Endothelial cell of umbilical vein (primary cell): ENCODE results near the gene RBM5. TPM values are rescaled to one million over a fixed set of nuclear protein-coding genes. Genes with fewer than 3 reads are reported as not detected.

Source experiments
- BruUV-seq: library from RNA; stranded (reverse); fragments of 400-500 nt; replicated peaks from 2 replicates; lab custom pipeline; 2021; lab: Mats Ljungman, UMichigan
- CTCF ChIA-PET: fragments of 300-600, 350-600 bp; sonication (Branson Sonifier 250); formaldehyde crosslinking; loops from one replicate; lab custom pipeline; 2021; ENCODE audit warnings: antibody characterized with exemption, inconsistent platforms; lab: Charles Lee
- POLR2A ChIA-PET: fragments of 300-600, 350-600 bp; sonication (Branson Sonifier 250); formaldehyde crosslinking; loops from one replicate; lab custom pipeline; 2021; ENCODE audit warnings: antibody characterized with exemption, inconsistent platforms; lab: Charles Lee
- DNase-seq: peaks from one replicate; pipeline ENCODE4 v3.0.0-alpha.2; 2011; ENCODE audit warnings: low read depth, low spot score
- FAIRE-seq: peaks from 2 replicates; lab custom pipeline; 2011; peaks lifted over from hg19 to GRCh38; lab: Jason Lieb, UNC
- H2AFZ ChIP-seq: 2 replicates; pipeline ENCODE4 v1.6.0; 2012; ENCODE audit warnings: low read depth, low read length, control low read depth, inconsistent platforms
- H3K27ac ChIP-seq: 2 replicates; pipeline ENCODE4 v1.5.1; 2011; ENCODE audit warnings: low read depth, mild to moderate bottlenecking, control low read depth, low read length, moderate library complexity; ENCODE audit not compliant: insufficient read depth
- H3K27me3 ChIP-seq, 2 experiments: 2 replicates each; pipeline versions ENCODE4 v1.6.0 to v1.6.1; 2011; ENCODE audit warnings: low read length in 2 of 2, mixed read lengths in 1 of 2; ENCODE audit not compliant: control insufficient read depth in 2 of 2, insufficient read depth in 2 of 2
- H3K36me3 ChIP-seq, 2 experiments: 2 replicates in 1 of 2; 3 replicates in 1 of 2; pipeline ENCODE4 v1.5.1; 2011; ENCODE audit warnings: low read length in 2 of 2, mild to moderate bottlenecking in 1 of 2, moderate library complexity in 1 of 2; ENCODE audit not compliant: control insufficient read depth in 2 of 2, insufficient read depth in 2 of 2; ENCODE audit errors: extremely low read depth in 1 of 2
- H3K4me1 ChIP-seq: 3 replicates; pipeline ENCODE4 v1.5.1; 2011; ENCODE audit warnings: mild to moderate bottlenecking, low read length; ENCODE audit not compliant: control insufficient read depth, insufficient read depth; ENCODE audit errors: extremely low read depth
- H3K4me2 ChIP-seq: 2 replicates; pipeline ENCODE4 v1.6.1; 2011; ENCODE audit warnings: low read length, control low read depth, mixed read lengths; ENCODE audit not compliant: insufficient read depth
- H3K4me3 ChIP-seq, 3 experiments: fragments of 200-600 bp in 1 of 3; sonication (generic), shearing (Covaris generic) in 1 of 3; replicated peaks in 1 of 3; 2 replicates each; pipeline ENCODE4 v1.5.1; 2011 to 2016; ENCODE audit warnings: control low read depth in 3 of 3, low read length in 3 of 3, mild to moderate bottlenecking in 2 of 3, inconsistent platforms in 1 of 3, low read depth in 1 of 3, moderate library complexity in 1 of 3; ENCODE audit not compliant: insufficient read depth in 1 of 3
- H3K79me2 ChIP-seq: 2 replicates; pipeline ENCODE4 v1.6.0; 2012; ENCODE audit warnings: low read length, inconsistent platforms; ENCODE audit not compliant: control insufficient read depth, insufficient read depth
- H3K9ac ChIP-seq: replicated peaks from 2 replicates; pipeline ENCODE3; 2011; ENCODE audit warnings: low read length, control low read depth; ENCODE audit not compliant: insufficient read depth; ENCODE audit errors: extremely low read depth
- H3K9me1 ChIP-seq: replicated peaks from 3 replicates; pipeline ENCODE4 v1.6.0; 2011; ENCODE audit warnings: mild to moderate bottlenecking, low read length; ENCODE audit not compliant: control insufficient read depth, insufficient read depth; ENCODE audit errors: extremely low read depth
- H3K9me3 ChIP-seq: replicated peaks from 2 replicates; pipeline ENCODE4 v1.5.1; 2012; ENCODE audit warnings: low read length, inconsistent platforms; ENCODE audit not compliant: control insufficient read depth, insufficient read depth
- H4K20me1 ChIP-seq: replicated peaks from 2 replicates; pipeline ENCODE3; 2011; ENCODE audit warnings: mild to moderate bottlenecking, low read length; ENCODE audit not compliant: control insufficient read depth, insufficient read depth; ENCODE audit errors: extremely low read depth
- CTCF ChIP-seq, 2 donors: IDR thresholded peaks; 1 replicate in 1 of 2; 2 replicates in 1 of 2; pipeline ENCODE4 v1.5.1; 2011; ENCODE audit warnings: low read length in 2 of 2, mild to moderate bottlenecking in 2 of 2, moderate library complexity in 2 of 2, control low read depth in 1 of 2, inconsistent platforms in 1 of 2, low read depth in 1 of 2; ENCODE audit not compliant: insufficient read depth in 1 of 2; ENCODE audit errors: extremely low read depth in 1 of 2
- EZH2 ChIP-seq: IDR thresholded peaks from 2 replicates; pipeline ENCODE4 v1.6.1; 2012; ENCODE audit warnings: borderline replicate concordance, low read depth, mild to moderate bottlenecking, moderate library complexity, low read length, inconsistent platforms; ENCODE audit not compliant: severe bottlenecking
- FOS ChIP-seq: IDR thresholded peaks from 2 replicates; pipeline ENCODE4 v1.6.1; 2011; ENCODE audit warnings: mild to moderate bottlenecking, low read length, moderate library complexity, borderline replicate concordance; ENCODE audit not compliant: insufficient read depth
- GATA2 ChIP-seq: IDR thresholded peaks from 2 replicates; pipeline ENCODE4 v1.7.0; 2011; ENCODE audit warnings: low read depth, mild to moderate bottlenecking, moderate library complexity, mixed read lengths, low read length; ENCODE audit not compliant: insufficient read length, insufficient read depth
- JUN ChIP-seq: IDR thresholded peaks from 2 replicates; pipeline ENCODE4 v1.6.1; 2011; ENCODE audit warnings: borderline replicate concordance, low read depth; ENCODE audit not compliant: insufficient read length, insufficient read depth
- MAX ChIP-seq: IDR thresholded peaks from 2 replicates; pipeline ENCODE4 v1.6.1; 2011; ENCODE audit not compliant: insufficient read depth, insufficient read length
- MYC ChIP-seq: IDR thresholded peaks from one replicate; pipeline ENCODE4 v1.6.1; 2011; ENCODE audit warnings: mild to moderate bottlenecking, low read depth, low read length
- POLR2A ChIP-seq: IDR thresholded peaks from 2 replicates; pipeline ENCODE4 v1.6.1; 2012; ENCODE audit warnings: low read depth, mild to moderate bottlenecking, control low read depth, low read length
- POLR2AphosphoS5 ChIP-seq: IDR thresholded peaks from 2 replicates; pipeline ENCODE4 v1.6.1; 2012; ENCODE audit warnings: low read depth, mild to moderate bottlenecking, control low read depth, low read length, moderate library complexity; ENCODE audit not compliant: insufficient read depth
- dilution Hi-C: fragments of 300-500 bp; cut with MboI; formaldehyde crosslinking; loops from one replicate; pipeline ENCODE4 v1.15.0; 2019; ENCODE audit warnings: low sequenced_read_pairs; ENCODE audit not compliant: extremely low pct_ligation_motif_present
- intact Hi-C: fragments of 100-400 bp; cut with micrococcal nuclease; formaldehyde crosslinking; loops from one replicate; pipeline ENCODE4 v1.10.0; 2022
- polyA plus RNA-seq, 4 experiments: library from polyadenylated mRNA; depleted of rRNA in 3 of 4; stranded (reverse) in 3 of 4; unstranded in 1 of 4; fragments of >200 nt; gene quantifications; 2 replicates each; pipeline versions ENCODE4 v1.2.1 to v1.2.3, GENCODE V29; 2011 to 2012; ENCODE audit warnings: missing spikeins in 1 of 4
- total RNA-seq: library from RNA; stranded (reverse); gene quantifications from 2 replicates; pipeline ENCODE4 v1.2.3, GENCODE V29; 2021

RBM5 gene
- total and polyA plus RNA-seq, 2 donors (not counting 3 experiments of a cell fraction or from before 2014, with no cell fraction given) = 190 to 218 TPM

- CTCF ChIA-PET = interaction anchor here (1.1 to 3.3 kb wide), 3 partner anchors 10 to 50 kb away, joined by 4 to 14 read pairs (median 5); no protein-coding TSS in a partner anchor
- Histone ChIP-seq H3K4me3 (no peak overlapping the region), H3K79me2 (no peaks in the 10 kb centered on the region), H3K36me3 (no peaks in the 10 kb centered on the region), H3K9me1 (no peaks in the 10 kb centered on the region), H3K4me1 (peaks cover 26% of the 10 kb centered on the region), H4K20me1 (no peaks in the 10 kb centered on the region), H3K9me3 (no peaks in the 10 kb centered on the region), H3K9ac (no peak overlapping the region), H3K4me2 (no peak overlapping the region), H3K27me3 (no peaks in the 10 kb centered on the region), H3K27ac (no peak overlapping the region), H2AFZ (no peak overlapping the region)
- intact Hi-C loops (loop anchor here (2.0 to 5.0 kb wide), 2 partner anchors 19 to 48 kb away; no protein-coding TSS in a partner anchor), dilution Hi-C loops (no loop called here)
- POLR2A ChIA-PET = no interaction called here
- FAIRE-seq (no peak), DNase-seq (no peak)
- BruUV-seq = no TSS peak
- no peak for TF ChIP-seq GATA2
Observed at GRCh38 chr3:50139308-50139707, 50.6 kb downstream of the RBM5 start.

- Histone ChIP-seq H3K4me3 (no peak overlapping the region), H3K27ac (no peak overlapping the region), H3K9me1 (no peaks in the 10 kb centered on the region), H4K20me1 (no peaks in the 10 kb centered on the region), H3K4me1 (peaks cover 26% of the 10 kb centered on the region), H3K27me3 (no peaks in the 10 kb centered on the region), H2AFZ (no peak overlapping the region), H3K9me3 (no peaks in the 10 kb centered on the region), H3K79me2 (no peaks in the 10 kb centered on the region), H3K36me3 (no peaks in the 10 kb centered on the region), H3K9ac (no peak overlapping the region), H3K4me2 (no peak overlapping the region)
- FAIRE-seq = no peak
- ChIA-PET CTCF (interaction anchor here (1.1 to 2.2 kb wide), 2 partner anchors 10 to 49 kb away, joined by 4 to 5 read pairs; no protein-coding TSS in a partner anchor), POLR2A (no interaction called here)
- dilution Hi-C loops = no loop called here
- no peak for DNase-seq
- TF ChIP-seq MAX (no peak), MYC (no peak), EZH2 (no peak), JUN (no peak), POLR2A (no peak), GATA2 (no peak), POLR2AphosphoS5 (no peak), CTCF (IDR thresholded peaks at IDR 0.05; ENCODE audit: extremely low read depth in 1 of 2, insufficient read depth in 1 of 2, low read depth in 1 of 2, low read length in 2 of 2) (no peak), FOS (no peak)
- no TSS peak for BruUV-seq
- intact Hi-C loops = loop anchor here (2.0 to 5.0 kb wide), 2 partner anchors 19 to 47 kb away; no protein-coding TSS in a partner anchor
Observed at GRCh38 chr3:50139718-50140423, 51.2 kb downstream of the RBM5 start.
